HEK293T (cell line): Measurements from ENCODE around the gene C22orf15.

ENCODE experiments used
- CTCF ChIA-PET: fragments of 350-600 bp; formaldehyde crosslinking; extraction: SDS; loops from one replicate; lab custom pipeline; 2021; ENCODE audit warnings: antibody characterized with exemption, inconsistent platforms; lab: Yijun Ruan, JAX
- POLR2A ChIA-PET: fragments of 350-600 bp; formaldehyde crosslinking; extraction: SDS; loops from one replicate; lab custom pipeline; 2020; ENCODE audit warnings: antibody characterized with exemption, inconsistent platforms; lab: Yijun Ruan, JAX
- DNase-seq: peaks from one replicate; pipeline ENCODE4 v3.0.0; 2012; ENCODE audit warnings: mixed read lengths; ENCODE audit errors: extremely low spot score
- NFRKB ChIP-seq: fragments of 450-650 bp; IDR thresholded peaks from 2 replicates; pipeline ENCODE4 v1.6.1; 2016; ENCODE audit warnings: mild to moderate bottlenecking, moderate library complexity
- TF ChIP-seq, protein P1 (sequence below): fragments of 450-650 bp; IDR thresholded peaks from 2 replicates; pipeline ENCODE4 v1.6.1; 2016

Gene C22orf15

DNA sequence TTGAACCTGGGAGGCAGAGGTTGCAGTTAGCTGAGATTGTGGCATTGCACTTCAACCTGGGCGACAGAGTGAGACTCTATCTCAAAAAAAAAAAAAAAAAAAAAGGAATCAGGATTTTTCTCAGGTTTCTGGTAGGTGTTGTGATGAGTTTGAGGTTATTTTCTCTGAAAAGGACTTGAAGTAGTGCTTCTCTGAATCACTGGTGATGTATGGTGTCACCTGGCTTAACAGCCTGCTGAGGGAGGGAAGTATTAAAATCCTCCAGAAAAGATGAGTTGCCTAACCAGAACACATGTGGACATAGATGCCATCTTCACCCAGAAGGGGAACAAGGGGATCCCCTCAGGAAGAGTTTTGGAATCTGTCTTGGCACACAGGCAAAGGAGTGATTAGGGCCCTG is 44.0 kb downstream of the C22orf15 start:
- ChIA-PET POLR2A (no interaction called here), CTCF (no interaction called here)
- TF ChIP-seq, protein P1, sequence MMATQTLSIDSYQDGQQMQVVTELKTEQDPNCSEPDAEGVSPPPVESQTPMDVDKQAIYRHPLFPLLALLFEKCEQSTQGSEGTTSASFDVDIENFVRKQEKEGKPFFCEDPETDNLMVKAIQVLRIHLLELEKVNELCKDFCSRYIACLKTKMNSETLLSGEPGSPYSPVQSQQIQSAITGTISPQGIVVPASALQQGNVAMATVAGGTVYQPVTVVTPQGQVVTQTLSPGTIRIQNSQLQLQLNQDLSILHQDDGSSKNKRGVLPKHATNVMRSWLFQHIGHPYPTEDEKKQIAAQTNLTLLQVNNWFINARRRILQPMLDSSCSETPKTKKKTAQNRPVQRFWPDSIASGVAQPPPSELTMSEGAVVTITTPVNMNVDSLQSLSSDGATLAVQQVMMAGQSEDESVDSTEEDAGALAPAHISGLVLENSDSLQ, result no peak
- TF ChIP-seq NFRKB, result no peak
- DNase-seq, result no peak

DNA sequence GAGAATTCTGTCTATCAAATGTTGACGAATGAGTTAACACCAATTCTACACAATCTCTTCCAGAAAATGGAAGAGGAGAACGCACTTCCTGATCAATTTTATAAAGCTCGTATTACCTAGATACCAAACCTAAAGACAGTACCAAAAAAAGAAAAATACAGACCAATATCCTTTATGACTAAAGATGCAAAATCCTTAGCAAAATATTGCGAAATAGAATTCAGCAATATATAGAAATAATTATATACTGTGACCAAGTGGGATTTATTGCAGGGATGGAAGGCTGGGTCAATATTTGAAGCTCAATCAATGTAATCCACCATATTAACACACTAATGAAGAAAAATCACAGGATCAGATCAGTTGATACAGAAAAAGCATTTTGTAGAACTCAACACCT is 49.6 kb downstream of the C22orf15 start:
- TF ChIP-seq, protein P1, result no peak
- ChIA-PET POLR2A (no interaction called here), CTCF (interaction anchor here (0.6 to 0.7 kb wide), 2 partner anchors 11 to 810 kb away, joined by 8 to 10 read pairs; no protein-coding TSS in a partner anchor)
- no peak for DNase-seq
